Panc1 (cell line): ENCODE results near the gene RNF182. TPM values are rescaled to one million over a fixed set of nuclear protein-coding genes. Genes with fewer than 3 reads are reported as not detected.

Experiments used
- ATAC-seq: fragments of 200-7000 bp; cut with Tn5 transposase; 2 replicates; pipeline ENCODE4 v1.9.1; 2020; ENCODE audit warnings: mild to moderate bottlenecking, moderate library complexity
- BruUV-seq: library from RNA; stranded (reverse); fragments of 400-500 nt; replicated peaks from 2 replicates; lab custom pipeline; 2021; lab: Mats Ljungman, UMichigan
- CTCF ChIA-PET: fragments of 300-600 bp; sonication (Branson Sonifier 250); formaldehyde crosslinking; loops from one replicate; lab custom pipeline; 2022; ENCODE audit warnings: antibody characterized with exemption; lab: Charles Lee
- POLR2A ChIA-PET: fragments of 300-600 bp; sonication (Branson Sonifier 250); formaldehyde crosslinking; loops from one replicate; lab custom pipeline; 2022; ENCODE audit warnings: antibody characterized with exemption; lab: Charles Lee
- DNase-seq: peaks from one replicate; pipeline ENCODE4 v3.0.0-alpha.2; 2010; ENCODE audit warnings: low read depth, low spot score
- H3K27ac ChIP-seq: 2 replicates; pipeline ENCODE4 v1.5.1; 2011; ENCODE audit warnings: mild to moderate bottlenecking, low read length, inconsistent platforms
- H3K27me3 ChIP-seq: fragments of 200-500 bp; sonication (Bioruptor generic); 2 replicates; pipeline ENCODE4 v1.6.0; 2014; ENCODE audit warnings: low read length, inconsistent platforms; ENCODE audit not compliant: control insufficient read depth, insufficient read depth
- H3K36me3 ChIP-seq: fragments of 200-500 bp; sonication (Bioruptor generic); 2 replicates; pipeline ENCODE4 v1.5.1; 2014; ENCODE audit warnings: inconsistent platforms, mild to moderate bottlenecking, low read length, moderate library complexity; ENCODE audit not compliant: control insufficient read depth, insufficient read depth
- H3K4me1 ChIP-seq: 2 replicates; pipeline ENCODE4 v1.5.1; 2011; ENCODE audit warnings: inconsistent platforms, mild to moderate bottlenecking, low read length, moderate library complexity; ENCODE audit not compliant: control insufficient read depth, insufficient read depth
- H3K4me3 ChIP-seq, 2 experiments: 2 replicates each; pipeline ENCODE4 v1.5.1; 2011 to 2012; ENCODE audit warnings: low read depth in 2 of 2, low read length in 2 of 2, mild to moderate bottlenecking in 2 of 2, inconsistent platforms in 1 of 2, moderate library complexity in 1 of 2
- H3K9me3 ChIP-seq: fragments of 200-500 bp; sonication (Bioruptor generic); 2 replicates; pipeline ENCODE4 v1.5.1; 2014; ENCODE audit warnings: low read depth, mild to moderate bottlenecking, inconsistent platforms, low read length, moderate library complexity; ENCODE audit not compliant: control insufficient read depth, insufficient read depth
- POLR2AphosphoS5 ChIP-seq: IDR thresholded peaks from 2 replicates; pipeline ENCODE4 v1.6.1; 2012; ENCODE audit warnings: mild to moderate bottlenecking, low read depth, low read length, moderate library complexity
- SIN3A ChIP-seq: IDR thresholded peaks from 2 replicates; pipeline ENCODE4 v1.6.1; 2012; ENCODE audit warnings: low read depth, mild to moderate bottlenecking, low read length, moderate library complexity, borderline replicate concordance; ENCODE audit not compliant: insufficient read depth
- TCF7L2 ChIP-seq: IDR thresholded peaks from 2 replicates; pipeline ENCODE4 v1.6.1; 2011; ENCODE audit warnings: mild to moderate bottlenecking, low read depth, low read length, inconsistent platforms
- in situ Hi-C: cut with HindIII; loops from 2 replicates; pipeline ENCODE4 v1.10.0; 2016; ENCODE audit warnings: low sequenced_read_pairs, low pct_unique_long_range_greater_than_20kb
- intact Hi-C: fragments of 100-400 bp; cut with micrococcal nuclease; formaldehyde crosslinking; loops from one replicate; pipeline ENCODE4 v1.10.0; 2022; ENCODE audit not compliant: unreplicated experiment
- total RNA-seq: library from RNA; stranded (reverse); gene quantifications from one replicate; pipeline ENCODE4 v1.2.1, GENCODE V29; 2021; ENCODE audit not compliant: unreplicated experiment
- TF ChIP-seq, protein P1 (sequence below), 2 experiments: IDR thresholded peaks; 2 replicates each; pipeline ENCODE4 v1.6.1; 2011 to 2012; ENCODE audit warnings: low read depth in 2 of 2, control low read depth in 1 of 2, low read length in 1 of 2, mild to moderate bottlenecking in 1 of 2, moderate library complexity in 1 of 2; ENCODE audit not compliant: insufficient read depth in 1 of 2
- TF ChIP-seq, protein P2 (sequence below): fragments of 450-650 bp; IDR thresholded peaks from 2 replicates; pipeline ENCODE4 v1.5.1; 2017; ENCODE audit warnings: mild to moderate bottlenecking

The RNF182 gene
- total RNA-seq, 1 experiment from 2014 or later, result 22.2 TPM

DNA sequence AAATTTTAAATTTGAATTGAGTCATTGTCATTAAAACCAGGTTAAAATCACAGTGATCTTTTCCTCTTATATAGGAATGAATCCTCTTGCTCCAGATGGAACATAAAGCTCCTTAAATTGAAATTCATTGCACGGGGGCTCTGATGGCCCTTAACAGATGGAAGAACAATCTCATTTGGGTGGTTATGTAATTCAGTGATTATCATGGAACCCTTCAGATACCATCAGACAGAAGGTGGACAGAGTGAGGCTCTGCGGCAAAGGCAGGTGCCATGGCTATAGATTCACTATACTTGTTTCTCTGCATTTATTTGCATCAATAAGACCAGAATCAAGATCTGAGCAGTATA, 17.8 kb upstream of the RNF182 start:
- in situ Hi-C loops, result no loop called here
- no peak overlapping the region for H3K4me3 ChIP-seq
- ATAC-seq (no peak), DNase-seq (no peak)
- BruUV-seq, result no TSS peak
- no peaks in the 10 kb centered on the region for H3K9me3 ChIP-seq
- H3K27ac ChIP-seq, result no peak overlapping the region
- CTCF ChIA-PET, result interaction anchor here (0.9 kb wide), 1 partner anchor 156 kb away, joined by 3 read pairs; no protein-coding TSS in a partner anchor
- POLR2A ChIA-PET, result no interaction called here
- no peaks in the 10 kb centered on the region for H3K4me1 ChIP-seq
- TF ChIP-seq, protein P1, sequence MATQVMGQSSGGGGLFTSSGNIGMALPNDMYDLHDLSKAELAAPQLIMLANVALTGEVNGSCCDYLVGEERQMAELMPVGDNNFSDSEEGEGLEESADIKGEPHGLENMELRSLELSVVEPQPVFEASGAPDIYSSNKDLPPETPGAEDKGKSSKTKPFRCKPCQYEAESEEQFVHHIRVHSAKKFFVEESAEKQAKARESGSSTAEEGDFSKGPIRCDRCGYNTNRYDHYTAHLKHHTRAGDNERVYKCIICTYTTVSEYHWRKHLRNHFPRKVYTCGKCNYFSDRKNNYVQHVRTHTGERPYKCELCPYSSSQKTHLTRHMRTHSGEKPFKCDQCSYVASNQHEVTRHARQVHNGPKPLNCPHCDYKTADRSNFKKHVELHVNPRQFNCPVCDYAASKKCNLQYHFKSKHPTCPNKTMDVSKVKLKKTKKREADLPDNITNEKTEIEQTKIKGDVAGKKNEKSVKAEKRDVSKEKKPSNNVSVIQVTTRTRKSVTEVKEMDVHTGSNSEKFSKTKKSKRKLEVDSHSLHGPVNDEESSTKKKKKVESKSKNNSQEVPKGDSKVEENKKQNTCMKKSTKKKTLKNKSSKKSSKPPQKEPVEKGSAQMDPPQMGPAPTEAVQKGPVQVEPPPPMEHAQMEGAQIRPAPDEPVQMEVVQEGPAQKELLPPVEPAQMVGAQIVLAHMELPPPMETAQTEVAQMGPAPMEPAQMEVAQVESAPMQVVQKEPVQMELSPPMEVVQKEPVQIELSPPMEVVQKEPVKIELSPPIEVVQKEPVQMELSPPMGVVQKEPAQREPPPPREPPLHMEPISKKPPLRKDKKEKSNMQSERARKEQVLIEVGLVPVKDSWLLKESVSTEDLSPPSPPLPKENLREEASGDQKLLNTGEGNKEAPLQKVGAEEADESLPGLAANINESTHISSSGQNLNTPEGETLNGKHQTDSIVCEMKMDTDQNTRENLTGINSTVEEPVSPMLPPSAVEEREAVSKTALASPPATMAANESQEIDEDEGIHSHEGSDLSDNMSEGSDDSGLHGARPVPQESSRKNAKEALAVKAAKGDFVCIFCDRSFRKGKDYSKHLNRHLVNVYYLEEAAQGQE (IDR thresholded peaks at IDR 0.05; ENCODE audit: insufficient read depth in 1 of 2, low read depth in 2 of 2, low read length in 1 of 2), result no peak
- no peak for TF ChIP-seq SIN3A
- no peak for TF ChIP-seq POLR2AphosphoS5
- TF ChIP-seq, protein P2, sequence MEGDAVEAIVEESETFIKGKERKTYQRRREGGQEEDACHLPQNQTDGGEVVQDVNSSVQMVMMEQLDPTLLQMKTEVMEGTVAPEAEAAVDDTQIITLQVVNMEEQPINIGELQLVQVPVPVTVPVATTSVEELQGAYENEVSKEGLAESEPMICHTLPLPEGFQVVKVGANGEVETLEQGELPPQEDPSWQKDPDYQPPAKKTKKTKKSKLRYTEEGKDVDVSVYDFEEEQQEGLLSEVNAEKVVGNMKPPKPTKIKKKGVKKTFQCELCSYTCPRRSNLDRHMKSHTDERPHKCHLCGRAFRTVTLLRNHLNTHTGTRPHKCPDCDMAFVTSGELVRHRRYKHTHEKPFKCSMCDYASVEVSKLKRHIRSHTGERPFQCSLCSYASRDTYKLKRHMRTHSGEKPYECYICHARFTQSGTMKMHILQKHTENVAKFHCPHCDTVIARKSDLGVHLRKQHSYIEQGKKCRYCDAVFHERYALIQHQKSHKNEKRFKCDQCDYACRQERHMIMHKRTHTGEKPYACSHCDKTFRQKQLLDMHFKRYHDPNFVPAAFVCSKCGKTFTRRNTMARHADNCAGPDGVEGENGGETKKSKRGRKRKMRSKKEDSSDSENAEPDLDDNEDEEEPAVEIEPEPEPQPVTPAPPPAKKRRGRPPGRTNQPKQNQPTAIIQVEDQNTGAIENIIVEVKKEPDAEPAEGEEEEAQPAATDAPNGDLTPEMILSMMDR, result no peak
- TF ChIP-seq TCF7L2, result no peak
- no peaks in the 10 kb centered on the region for H3K36me3 ChIP-seq
- intact Hi-C loops, result loop anchor here (5.0 kb wide), 2 partner anchors 110 to 235 kb away; no protein-coding TSS in a partner anchor
- H3K27me3 ChIP-seq, result no peaks in the 10 kb centered on the region

DNA sequence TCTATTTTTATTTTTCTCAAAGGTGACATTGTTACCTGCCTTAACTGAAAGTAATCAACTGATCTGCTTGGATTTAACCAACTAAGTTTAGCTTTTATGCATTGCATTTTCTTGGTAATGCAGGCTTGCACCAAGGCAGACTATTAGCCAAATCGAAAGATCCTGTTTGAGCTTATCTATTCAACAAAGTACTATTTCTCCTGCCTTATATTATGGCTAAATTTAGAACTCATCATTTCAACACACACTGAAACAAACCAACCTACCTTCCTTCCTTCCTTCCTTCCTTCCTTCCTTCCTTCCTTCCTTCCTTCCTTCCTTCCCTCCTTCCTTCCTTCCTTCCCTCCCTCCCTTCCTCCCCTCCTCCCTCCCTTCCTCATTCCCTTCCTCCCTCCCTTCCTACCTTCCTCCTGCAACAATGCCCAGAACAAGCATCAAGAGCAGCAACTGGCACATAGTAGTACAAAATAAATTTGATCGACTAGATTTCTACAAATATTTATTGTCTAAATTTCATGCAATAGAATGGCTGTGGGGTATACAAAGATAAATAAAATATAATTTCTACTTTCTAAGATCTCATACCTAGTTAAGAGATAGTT, 17.0 kb upstream of the RNF182 start:
- POLR2A ChIA-PET, result no interaction called here
- TF ChIP-seq SIN3A, result no peak
- TF ChIP-seq TCF7L2, result no peak
- TF ChIP-seq, protein P2, result no peak
- no peak for TF ChIP-seq POLR2AphosphoS5
- TF ChIP-seq, protein P1 (IDR thresholded peaks at IDR 0.05; ENCODE audit: insufficient read depth in 1 of 2, low read depth in 2 of 2, low read length in 1 of 2), result no peak

More for the DNA sequence above, 17.0 kb upstream of the RNF182 start:
- Histone ChIP-seq H3K27ac (no peak overlapping the region), H3K4me3 (no peak overlapping the region), H3K27me3 (no peaks in the 10 kb centered on the region), H3K4me1 (no peaks in the 10 kb centered on the region), H3K9me3 (no peaks in the 10 kb centered on the region), H3K36me3 (no peaks in the 10 kb centered on the region)
- no peak for ATAC-seq
- CTCF ChIA-PET, result interaction anchor here (0.9 to 1.2 kb wide), 2 partner anchors 155 to 159 kb away, joined by 3 to 22 read pairs; no protein-coding TSS in a partner anchor
- DNase-seq, result no peak
- no TSS peak for BruUV-seq
- in situ Hi-C loops (no loop called here), intact Hi-C loops (loop anchor here (2.0 to 5.0 kb wide), 3 partner anchors 110 to 235 kb away; no protein-coding TSS in a partner anchor)
